GM20000 (cell line): ENCODE results near the gene TNS3.

Experiments
- DNase-seq: peaks from one replicate; pipeline ENCODE4 v3.0.0; 2012; ENCODE audit warnings: low spot score
- TF ChIP-seq, protein P1 (sequence below): IDR thresholded peaks from 2 replicates; pipeline ENCODE4 v1.5.1; 2012; ENCODE audit warnings: mild to moderate bottlenecking, control low read depth; ENCODE audit errors: extremely low read depth, missing control alignments

TNS3 gene

GRCh38 chr7:47370461-47371042 is 211.4 kb downstream of the TNS3 start:
- TF ChIP-seq, protein P1, sequence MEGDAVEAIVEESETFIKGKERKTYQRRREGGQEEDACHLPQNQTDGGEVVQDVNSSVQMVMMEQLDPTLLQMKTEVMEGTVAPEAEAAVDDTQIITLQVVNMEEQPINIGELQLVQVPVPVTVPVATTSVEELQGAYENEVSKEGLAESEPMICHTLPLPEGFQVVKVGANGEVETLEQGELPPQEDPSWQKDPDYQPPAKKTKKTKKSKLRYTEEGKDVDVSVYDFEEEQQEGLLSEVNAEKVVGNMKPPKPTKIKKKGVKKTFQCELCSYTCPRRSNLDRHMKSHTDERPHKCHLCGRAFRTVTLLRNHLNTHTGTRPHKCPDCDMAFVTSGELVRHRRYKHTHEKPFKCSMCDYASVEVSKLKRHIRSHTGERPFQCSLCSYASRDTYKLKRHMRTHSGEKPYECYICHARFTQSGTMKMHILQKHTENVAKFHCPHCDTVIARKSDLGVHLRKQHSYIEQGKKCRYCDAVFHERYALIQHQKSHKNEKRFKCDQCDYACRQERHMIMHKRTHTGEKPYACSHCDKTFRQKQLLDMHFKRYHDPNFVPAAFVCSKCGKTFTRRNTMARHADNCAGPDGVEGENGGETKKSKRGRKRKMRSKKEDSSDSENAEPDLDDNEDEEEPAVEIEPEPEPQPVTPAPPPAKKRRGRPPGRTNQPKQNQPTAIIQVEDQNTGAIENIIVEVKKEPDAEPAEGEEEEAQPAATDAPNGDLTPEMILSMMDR, result no peak
- DNase-seq, result no peak

- TF ChIP-seq, protein P1, result no peak
- no peak for DNase-seq
Measured at GRCh38 chr7:47369736-47370135, 212.2 kb downstream of the TNS3 start.

DNA sequence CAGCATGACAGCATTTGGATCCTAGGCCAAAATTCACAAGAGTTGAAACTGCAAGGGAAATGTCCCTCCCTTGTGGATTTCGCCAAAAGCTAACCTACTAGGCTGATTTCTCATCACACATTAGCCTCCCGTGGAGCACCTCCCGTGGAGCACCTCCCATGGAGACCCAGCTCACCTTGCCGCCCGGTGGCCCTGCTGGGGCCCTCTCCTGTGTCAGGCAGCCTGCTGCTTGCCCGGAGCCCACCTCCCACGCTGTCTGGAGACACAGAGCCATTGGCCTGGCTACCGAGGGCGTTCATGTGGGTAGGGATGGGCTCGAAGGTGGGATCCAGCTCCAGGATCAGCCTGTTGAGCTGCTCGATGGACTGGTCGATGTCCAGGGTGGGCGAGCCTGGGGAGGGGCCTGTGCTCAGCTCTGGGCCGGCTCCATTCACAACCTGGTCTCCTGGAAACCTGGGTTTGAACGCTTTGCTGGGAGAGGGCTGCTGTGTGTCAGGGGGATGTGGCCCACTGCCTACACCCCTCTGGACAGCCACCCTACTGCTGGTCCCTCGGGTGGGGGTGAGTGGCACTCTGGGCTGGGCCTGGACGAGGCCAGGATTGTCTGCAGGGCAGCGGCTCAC is 213.6 kb downstream of the TNS3 start:
- TF ChIP-seq, protein P1, result no peak
- DNase-seq, result no peak

DNA sequence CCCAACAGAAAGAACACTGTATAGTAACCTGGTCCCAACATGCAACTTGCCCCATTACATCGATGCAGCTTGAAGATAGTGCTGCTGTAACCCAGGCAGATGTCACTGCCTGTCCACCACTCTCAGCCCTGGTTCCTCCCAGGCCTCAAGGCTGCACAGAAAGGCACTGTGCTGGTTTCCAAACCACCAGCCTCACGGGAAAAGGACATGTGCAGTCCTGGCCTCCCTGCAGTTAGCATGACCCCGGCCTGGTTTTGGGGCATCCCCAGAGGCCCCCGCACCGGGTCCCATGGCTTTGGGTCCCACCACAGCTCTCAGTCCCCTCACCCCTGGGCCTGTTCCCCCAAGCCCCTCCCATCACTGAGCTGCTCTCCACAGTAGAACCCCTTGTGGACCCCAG is 214.5 kb downstream of the TNS3 start:
- DNase-seq, result no peak
- TF ChIP-seq, protein P1, result no peak

- TF ChIP-seq, protein P1, result no peak
- no peak for DNase-seq
Measured at GRCh38 chr7:47366960-47367359, 215.0 kb downstream of the TNS3 start.

GRCh38 chr7:47366211-47366610 is 215.7 kb downstream of the TNS3 start:
- TF ChIP-seq, protein P1, result no peak
- DNase-seq, result no peak

- no peak for DNase-seq
- TF ChIP-seq, protein P1, result no peak
Measured at GRCh38 chr7:47362984-47363383, 218.9 kb downstream of the TNS3 start.
